ENCODE results near the gene VSTM4.

GRCh38 chr10:49149881-49150280, 34.6 kb upstream of the VSTM4 start:
- no peak for TF ChIP-seq EZH2phosphoT487 (IDR thresholded peaks at IDR 0.05; ENCODE audit: low read depth)
- no peak for TF ChIP-seq CTCF (IDR thresholded peaks at IDR 0.05; ENCODE audit: low read depth, low read length)

All from OCI-LY3 (cell line).